Caco-2 (cell line): ENCODE data around the gene MRFAP1L1. TPM values are rescaled to one million over a fixed set of nuclear protein-coding genes. Genes with fewer than 3 reads are reported as not detected.

Source experiments
- BruUV-seq: library from RNA; stranded (reverse); fragments of 400-500 nt; replicated peaks from 2 replicates; lab custom pipeline; 2021; lab: Mats Ljungman, UMichigan
- CTCF ChIA-PET: fragments of 300-600 bp; sonication (Branson Sonifier 250); formaldehyde crosslinking; loops from one replicate; lab custom pipeline; 2022; ENCODE audit warnings: antibody characterized with exemption; lab: Charles Lee
- POLR2A ChIA-PET: fragments of 300-600 bp; sonication (Branson Sonifier 250); formaldehyde crosslinking; loops from one replicate; lab custom pipeline; 2022; ENCODE audit warnings: antibody characterized with exemption; lab: Charles Lee
- DNase-seq, 2 experiments: peaks; one replicate each; pipeline versions ENCODE4 v3.0.0 to v3.0.0-alpha.2; 2020 to 2022
- H3K27me3 ChIP-seq: replicated peaks from 2 replicates; pipeline ENCODE4 v1.6.0; 2011; ENCODE audit warnings: low read length; ENCODE audit not compliant: control insufficient read depth, insufficient read depth
- H3K36me3 ChIP-seq: 2 replicates; pipeline ENCODE4 v1.5.1; 2011; ENCODE audit warnings: low read length; ENCODE audit not compliant: control insufficient read depth, insufficient read depth
- H3K4me1 ChIP-seq: fragments of 250-450 bp; sonication (Bioruptor Pico); 2 replicates; pipeline ENCODE4 v1.5.1; 2020; ENCODE audit warnings: mild to moderate bottlenecking
- H3K4me3 ChIP-seq: 2 replicates; pipeline ENCODE4 v1.5.1; 2011; ENCODE audit warnings: low read depth, mild to moderate bottlenecking, control low read depth, low read length
- H3K9me3 ChIP-seq: fragments of 250-450 bp; sonication (Bioruptor Pico); 2 replicates; pipeline ENCODE4 v1.5.1; 2020; ENCODE audit warnings: mild to moderate bottlenecking, moderate library complexity
- H3K27ac Mint-ChIP-seq: one replicate; pipeline ENCODE4 v1.8.0; 2022; ENCODE audit warnings: mixed read lengths; ENCODE audit not compliant: unreplicated experiment
- H3K27me3 Mint-ChIP-seq: one replicate; pipeline ENCODE4 v1.8.0; 2022; ENCODE audit warnings: mixed read lengths; ENCODE audit not compliant: insufficient read depth, unreplicated experiment
- H3K36me3 Mint-ChIP-seq: one replicate; pipeline ENCODE4 v1.8.0; 2022; ENCODE audit warnings: mild to moderate bottlenecking, mixed read lengths; ENCODE audit not compliant: insufficient read depth, unreplicated experiment
- H3K4me1 Mint-ChIP-seq: one replicate; pipeline ENCODE4 v1.8.0; 2022; ENCODE audit warnings: low read depth, mixed read lengths; ENCODE audit not compliant: unreplicated experiment
- H3K4me3 Mint-ChIP-seq: one replicate; pipeline ENCODE4 v1.8.0; 2022; ENCODE audit warnings: mild to moderate bottlenecking, moderate library complexity, mixed read lengths; ENCODE audit not compliant: unreplicated experiment
- H3K9me3 Mint-ChIP-seq: one replicate; pipeline ENCODE4 v1.8.0; 2022; ENCODE audit warnings: mixed read lengths; ENCODE audit not compliant: unreplicated experiment
- CTCF ChIP-seq, 2 experiments: fragments of 200-600 bp in 1 of 2; IDR thresholded peaks; 1 replicate in 1 of 2; 2 replicates in 1 of 2; pipeline versions ENCODE4 v1.5.1 to v1.8.0; 2011 to 2022; ENCODE audit warnings: antibody characterized with exemption in 1 of 2, control low read depth in 1 of 2, inconsistent platforms in 1 of 2, low read depth in 1 of 2, low read length in 1 of 2, mild to moderate bottlenecking in 1 of 2, moderate library complexity in 1 of 2; ENCODE audit not compliant: insufficient read depth in 1 of 2, severe bottlenecking in 1 of 2, unreplicated experiment in 1 of 2
- intact Hi-C: fragments of 100-400 bp; cut with micrococcal nuclease; formaldehyde crosslinking; loops from one replicate; pipeline ENCODE4 v1.10.0; 2022; ENCODE audit not compliant: unreplicated experiment
- total RNA-seq: library from RNA; stranded (reverse); gene quantifications from 2 replicates; pipeline ENCODE4 v1.2.3, GENCODE V29; 2022

MRFAP1L1 gene
- total RNA-seq, 1 experiment from 2014 or later = 47.5 TPM

GRCh38 chr4:6658209-6658595 lies 51.5 kb downstream of the MRFAP1L1 start:
- H3K4me1 ChIP-seq = no peaks in the 10 kb centered on the region
- H3K27me3 ChIP-seq = no peaks in the 10 kb centered on the region
- Mint-ChIP-seq H3K4me3 (no peak overlapping the region), H3K27me3 (no peaks in the 10 kb centered on the region), H3K9me3 (no peaks in the 10 kb centered on the region), H3K36me3 (no peaks in the 10 kb centered on the region), H3K4me1 (no peaks in the 10 kb centered on the region), H3K27ac (no peak overlapping the region)
- H3K4me3 ChIP-seq = no peak overlapping the region
- intact Hi-C loops = no loop called here
- DNase-seq = no peak
- CTCF ChIA-PET = no interaction called here
- POLR2A ChIA-PET = no interaction called here
- no peaks in the 10 kb centered on the region for H3K36me3 ChIP-seq
- no peak for TF ChIP-seq CTCF (IDR thresholded peaks at IDR 0.05; ENCODE audit: insufficient read depth in 1 of 2, low read depth in 1 of 2, low read length in 1 of 2, severe bottlenecking in 1 of 2, unreplicated experiment in 1 of 2)
- H3K9me3 ChIP-seq = no peaks in the 10 kb centered on the region
- no TSS peak for BruUV-seq

Other genes starting within 250 kb of the MRFAP1L1 start
- not detected in 2 replicates for gene PPP2R2C, start 237.3 kb downstream of the MRFAP1L1 start, total RNA-seq
- gene MAN2B2, start 134.7 kb downstream of the MRFAP1L1 start, total RNA-seq = 17.3 and 20.5 TPM in 2 replicates
- gene MRFAP1, start 69.2 kb downstream of the MRFAP1L1 start, total RNA-seq = 245 and 254 TPM in 2 replicates
- gene S100P, start 16.0 kb downstream of the MRFAP1L1 start, total RNA-seq = 70.8 and 96.9 TPM in 2 replicates
- 16.6 and 17.2 TPM in 2 replicates for gene BLOC1S4, start 6.3 kb upstream of the MRFAP1L1 start, total RNA-seq
- gene KIAA0232, start 72.9 kb upstream of the MRFAP1L1 start, total RNA-seq = 19.7 and 20.3 TPM in 2 replicates
- 54.0 and 57.6 TPM in 2 replicates for gene TBC1D14, start 200.0 kb upstream of the MRFAP1L1 start, total RNA-seq